ENCODE data around the gene TMEM240.
"Not testable (repeated sequence)": the region's sequence is repeated elsewhere in the genome, so short reads cannot be mapped to it uniquely, and the experiment has no call there.

DNA sequence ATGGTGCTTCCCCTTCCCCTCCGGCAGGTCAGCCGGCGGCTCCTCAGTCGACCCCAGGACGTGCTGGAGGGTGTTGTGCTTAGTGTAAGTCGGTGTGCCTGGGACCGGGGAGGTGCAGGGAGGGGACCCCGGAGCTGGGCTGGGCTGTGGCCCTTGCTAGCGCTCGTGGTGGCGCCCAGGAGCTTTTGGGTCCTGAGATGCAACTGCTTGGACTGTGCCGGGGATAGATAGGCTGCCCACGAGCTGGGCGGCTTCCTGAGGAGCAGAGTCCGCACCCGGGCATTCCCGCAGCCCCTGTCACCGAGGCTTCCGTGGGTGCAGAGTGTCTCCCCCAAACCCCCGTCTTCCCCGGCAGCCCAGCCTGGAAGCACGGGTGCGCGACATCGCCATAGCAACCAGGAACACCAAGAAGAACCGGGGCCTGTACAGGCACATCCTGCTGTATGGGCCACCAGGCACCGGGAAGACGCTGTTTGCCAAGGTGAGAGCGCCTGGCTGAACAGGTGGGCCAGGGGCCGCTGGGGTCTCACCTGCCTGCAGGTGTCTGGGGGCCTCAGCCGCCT is 54.6 kb downstream of the TMEM240 start:
- not testable (repeated sequence) for TF ChIP-seq FOS (IDR thresholded peaks at IDR 0.05; ENCODE audit: borderline replicate concordance, insufficient read depth, low read length); POLR2A (IDR thresholded peaks at IDR 0.05; ENCODE audit: low read depth, low read length); EZH2 (IDR thresholded peaks at IDR 0.05; ENCODE audit: borderline replicate concordance, low read depth, low read length, severe bottlenecking); JUN (IDR thresholded peaks at IDR 0.05; ENCODE audit: borderline replicate concordance, insufficient read depth, insufficient read length, low read depth); POLR2AphosphoS5 (IDR thresholded peaks at IDR 0.05; ENCODE audit: insufficient read depth, low read depth, low read length); MYC (IDR thresholded peaks at IDR 0.05; ENCODE audit: low read depth, low read length)
- TF ChIP-seq, protein P1, sequence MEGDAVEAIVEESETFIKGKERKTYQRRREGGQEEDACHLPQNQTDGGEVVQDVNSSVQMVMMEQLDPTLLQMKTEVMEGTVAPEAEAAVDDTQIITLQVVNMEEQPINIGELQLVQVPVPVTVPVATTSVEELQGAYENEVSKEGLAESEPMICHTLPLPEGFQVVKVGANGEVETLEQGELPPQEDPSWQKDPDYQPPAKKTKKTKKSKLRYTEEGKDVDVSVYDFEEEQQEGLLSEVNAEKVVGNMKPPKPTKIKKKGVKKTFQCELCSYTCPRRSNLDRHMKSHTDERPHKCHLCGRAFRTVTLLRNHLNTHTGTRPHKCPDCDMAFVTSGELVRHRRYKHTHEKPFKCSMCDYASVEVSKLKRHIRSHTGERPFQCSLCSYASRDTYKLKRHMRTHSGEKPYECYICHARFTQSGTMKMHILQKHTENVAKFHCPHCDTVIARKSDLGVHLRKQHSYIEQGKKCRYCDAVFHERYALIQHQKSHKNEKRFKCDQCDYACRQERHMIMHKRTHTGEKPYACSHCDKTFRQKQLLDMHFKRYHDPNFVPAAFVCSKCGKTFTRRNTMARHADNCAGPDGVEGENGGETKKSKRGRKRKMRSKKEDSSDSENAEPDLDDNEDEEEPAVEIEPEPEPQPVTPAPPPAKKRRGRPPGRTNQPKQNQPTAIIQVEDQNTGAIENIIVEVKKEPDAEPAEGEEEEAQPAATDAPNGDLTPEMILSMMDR (IDR thresholded peaks at IDR 0.05; ENCODE audit: extremely low read depth in 1 of 2, insufficient read depth in 1 of 2, low read depth in 1 of 2, low read length in 2 of 2): not testable (repeated sequence)
- TF ChIP-seq, protein P2, sequence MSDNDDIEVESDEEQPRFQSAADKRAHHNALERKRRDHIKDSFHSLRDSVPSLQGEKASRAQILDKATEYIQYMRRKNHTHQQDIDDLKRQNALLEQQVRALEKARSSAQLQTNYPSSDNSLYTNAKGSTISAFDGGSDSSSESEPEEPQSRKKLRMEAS (IDR thresholded peaks at IDR 0.05; ENCODE audit: insufficient read depth, insufficient read length): not testable (repeated sequence)
